GM21786 (cell line): ENCODE data around the gene RRAGD.

Experiments
- ATAC-seq: cut with Tn5 transposase; IDR thresholded peaks from one replicate; pipeline ENCODE4 v1.9.1; 2021; ENCODE audit not compliant: unreplicated experiment

The RRAGD gene

GRCh38 chr6:89348372-89348771 is 63.7 kb downstream of the RRAGD start:
- no peak for ATAC-seq

GRCh38 chr6:89347825-89348224 is 64.2 kb downstream of the RRAGD start:
- no peak for ATAC-seq

- ATAC-seq, result no peak
These were observed 65.6 kb downstream of the RRAGD start for GRCh38 chr6:89346433-89346832.

- no peak for ATAC-seq
These were observed 72.5 kb downstream of the RRAGD start for GRCh38 chr6:89339565-89339964.

- no peak for ATAC-seq
These were observed 76.9 kb downstream of the RRAGD start for GRCh38 chr6:89335164-89335563.

- no peak for ATAC-seq
These were observed 81.2 kb downstream of the RRAGD start for GRCh38 chr6:89330910-89331309.

GRCh38 chr6:89328976-89329375 is 83.1 kb downstream of the RRAGD start:
- ATAC-seq, result no peak

GRCh38 chr6:89324304-89324703 is 87.8 kb downstream of the RRAGD start:
- no peak for ATAC-seq

- no peak for ATAC-seq
These were observed 88.5 kb downstream of the RRAGD start for GRCh38 chr6:89323511-89323971.

GRCh38 chr6:89321131-89321970 is 90.7 kb downstream of the RRAGD start:
- ATAC-seq, result peak; percentile 59

- no peak for ATAC-seq
These were observed 92.0 kb downstream of the RRAGD start for GRCh38 chr6:89320012-89320559.

GRCh38 chr6:89317067-89317466 is 95.0 kb downstream of the RRAGD start:
- no peak for ATAC-seq

GRCh38 chr6:89315249-89315885 is 96.7 kb downstream of the RRAGD start, which contains the start of gene GABRR2:
Gene GABRR2 (minus strand): TSS chr6:89315299. CDS start chr6:89315165, 134 bp downstream.
- no peak for ATAC-seq

GRCh38 chr6:89314692-89315091 is 97.4 kb downstream of the RRAGD start:
- no peak for ATAC-seq
